GM23338 (cell line): Measurements from ENCODE around the gene ORC3.
A peak's percentile ranks its signal among the peaks of the same experiment; 100 is the strongest.

Experiments
- CTCF ChIP-seq, 2 experiments: fragments of 200-600 bp in 1 of 2; sonication (generic) in 1 of 2; conservative IDR thresholded peaks; 2 replicates each; pipeline versions ENCODE4 v1.5.1 to v1.6.1; 2016 to 2017; ENCODE audit warnings: antibody characterized with exemption in 2 of 2, low read depth in 2 of 2, mild to moderate bottlenecking in 2 of 2, moderate library complexity in 1 of 2
- EZH2 ChIP-seq: fragments of 200-600 bp; sonication (generic); IDR thresholded peaks from one replicate; pipeline ENCODE4 v1.8.0; 2017; ENCODE audit warnings: antibody characterized with exemption, mild to moderate bottlenecking, low read depth; ENCODE audit not compliant: unreplicated experiment
- NANOG ChIP-seq: IDR thresholded peaks from 2 replicates; pipeline ENCODE4 v1.6.1; 2016; ENCODE audit warnings: antibody characterized with exemption, borderline replicate concordance
- POLR2AphosphoS5 ChIP-seq: IDR thresholded peaks from 2 replicates; pipeline ENCODE4 v1.6.1; 2016; ENCODE audit warnings: antibody characterized with exemption, low read depth
- REST ChIP-seq: IDR thresholded peaks from one replicate; pipeline ENCODE4 v1.6.1; 2018; ENCODE audit warnings: antibody characterized with exemption; ENCODE audit not compliant: unreplicated experiment

GRCh38 chr6:87698547-87699006 is 108.6 kb downstream of the ORC3 start:
- TF ChIP-seq NANOG (peak; percentile 69; the same call in 1 of the 2 replicates), POLR2AphosphoS5 (no peak), EZH2 (no peak), CTCF (conservative IDR thresholded peaks at IDR 0.05; ENCODE audit: low read depth in 2 of 2) (no peak), REST (no peak)
